GM12878 (cell line): ENCODE results near the gene CDYL. TPM values are rescaled to one million over a fixed set of nuclear protein-coding genes. Genes with fewer than 3 reads are reported as not detected.

ENCODE experiments used
- ATAC-seq: fragments of 200-7000 bp; cut with Tn5 transposase; 3 replicates; pipeline ENCODE4 v1.9.1; 2020; ENCODE audit warnings: mild to moderate bottlenecking, moderate library complexity
- BruUV-seq: library from RNA; stranded (reverse); fragments of 400-500 nt; replicated peaks from 2 replicates; lab custom pipeline; 2021; lab: Mats Ljungman, UMichigan
- CTCF ChIA-PET: fragments of 300-600 bp; sonication (Branson Sonifier 250); formaldehyde crosslinking; extraction: SDS; loops from one replicate; lab custom pipeline; 2021; ENCODE audit warnings: inconsistent platforms; lab: Yijun Ruan, JAX
- POLR2A ChIA-PET: fragments of 350-600 bp; formaldehyde crosslinking; extraction: SDS; loops from one replicate; lab custom pipeline; 2021; ENCODE audit warnings: inconsistent platforms; lab: Charles Lee
- RAD21 ChIA-PET: fragments of 300-600 bp; sonication (Branson Sonifier 250); formaldehyde crosslinking; loops from one replicate; lab custom pipeline; 2023; ENCODE audit warnings: antibody characterized with exemption; ENCODE audit not compliant: unreplicated experiment; lab: Charles Lee
- SMC1A ChIA-PET: fragments of 300-600 bp; sonication (Branson Sonifier 250); formaldehyde crosslinking; loops from one replicate; lab custom pipeline; 2023; ENCODE audit not compliant: unreplicated experiment, uncharacterized antibody; lab: Charles Lee
- DNase-seq: peaks from one replicate; pipeline ENCODE4 v3.0.0-alpha.2; 2011; ENCODE audit warnings: low read depth, low spot score
- FAIRE-seq: peaks from 3 replicates; lab custom pipeline; 2011; peaks lifted over from hg19 to GRCh38; lab: Jason Lieb, UNC
- H2AFZ ChIP-seq: 2 replicates; pipeline ENCODE4 v1.6.0; 2011; ENCODE audit warnings: low read depth, low read length, control low read depth; ENCODE audit not compliant: control insufficient read depth
- H3K27ac ChIP-seq: 2 replicates; pipeline ENCODE4 v1.5.1; 2011; ENCODE audit warnings: control low read depth; ENCODE audit not compliant: control insufficient read depth, insufficient read depth
- H3K27me3 ChIP-seq, 2 experiments: replicated peaks in 1 of 2; 2 replicates each; pipeline versions ENCODE4 v1.6.0 to v1.6.1; 2011; ENCODE audit warnings: low read length in 1 of 2; ENCODE audit not compliant: control insufficient read depth in 2 of 2, insufficient read depth in 2 of 2
- H3K36me3 ChIP-seq, 2 experiments: 2 replicates each; pipeline ENCODE4 v1.5.1; 2011; ENCODE audit warnings: low read length in 1 of 2; ENCODE audit not compliant: control insufficient read depth in 2 of 2, insufficient read depth in 2 of 2
- H3K4me1 ChIP-seq: 2 replicates; pipeline ENCODE4 v1.6.1; 2011; ENCODE audit warnings: mild to moderate bottlenecking, low read length, moderate library complexity, mixed read lengths; ENCODE audit not compliant: control insufficient read depth, insufficient read depth
- H3K4me2 ChIP-seq: 2 replicates; pipeline ENCODE4 v1.6.0; 2011; ENCODE audit warnings: control low read depth; ENCODE audit not compliant: control insufficient read depth, insufficient read depth
- H3K4me3 ChIP-seq: fragments of 200-600 bp; sonication (generic); 2 replicates; pipeline ENCODE4 v1.5.1; 2016
- H3K79me2 ChIP-seq: 2 replicates; pipeline ENCODE4 v1.6.0; 2011; ENCODE audit warnings: low read length; ENCODE audit not compliant: control insufficient read depth, insufficient read depth
- H3K9ac ChIP-seq: 2 replicates; pipeline ENCODE4 v1.8.0; 2011; ENCODE audit warnings: low read length, control low read depth, mixed read lengths; ENCODE audit not compliant: control insufficient read depth, insufficient read depth
- H3K9me3 ChIP-seq: replicated peaks from 3 replicates; pipeline ENCODE4 v1.5.1; 2011; ENCODE audit warnings: mild to moderate bottlenecking, low read length; ENCODE audit not compliant: control insufficient read depth, insufficient read depth
- H4K20me1 ChIP-seq: 2 replicates; pipeline ENCODE4 v1.6.0; 2011; ENCODE audit not compliant: control insufficient read depth, insufficient read depth
- CREM ChIP-seq: IDR thresholded peaks from 2 replicates; pipeline ENCODE4 v1.6.1; 2014; ENCODE audit warnings: antibody characterized with exemption, low read depth
- ETV6 ChIP-seq, 2 experiments: fragments of 450-650 bp in 1 of 2; IDR thresholded peaks in 1 of 2; conservative IDR thresholded peaks in 1 of 2; 2 replicates each; pipeline ENCODE4 v1.6.1; 2014; ENCODE audit warnings: antibody characterized with exemption in 1 of 2, borderline replicate concordance in 1 of 2, low read depth in 1 of 2, mild to moderate bottlenecking in 1 of 2, moderate library complexity in 1 of 2
- FOS ChIP-seq: IDR thresholded peaks from 3 replicates; pipeline ENCODE4 v1.6.1; 2011; ENCODE audit warnings: borderline replicate concordance; ENCODE audit not compliant: insufficient read length; ENCODE audit errors: extremely low read depth
- HDAC6 ChIP-seq: fragments of 200-600 bp; sonication (generic); IDR thresholded peaks from one replicate; pipeline ENCODE4 v1.8.0; 2017; ENCODE audit warnings: antibody characterized with exemption; ENCODE audit not compliant: unreplicated experiment
- MYC ChIP-seq: IDR thresholded peaks from 2 replicates; pipeline ENCODE4 v1.6.1; 2011; ENCODE audit warnings: mild to moderate bottlenecking, low read length, moderate library complexity, inconsistent platforms; ENCODE audit not compliant: insufficient read depth, insufficient replicate concordance, insufficient read length, severe bottlenecking
- PRDM15 ChIP-seq: fragments of 450-650 bp; formaldehyde crosslinking; IDR thresholded peaks from 2 replicates; pipeline ENCODE4 v1.4.0; 2020; ENCODE audit warnings: mild to moderate bottlenecking, moderate library complexity
- RAD21 ChIP-seq: IDR thresholded peaks from 2 replicates; pipeline ENCODE4 v1.6.1; 2011; ENCODE audit warnings: mild to moderate bottlenecking, low read depth, low read length, moderate library complexity; ENCODE audit not compliant: insufficient read depth
- SMAD1 ChIP-seq: fragments of 450-650 bp; IDR thresholded peaks from 2 replicates; pipeline ENCODE4 v1.6.1; 2018; ENCODE audit warnings: mild to moderate bottlenecking, low read depth; ENCODE audit not compliant: partially characterized antibody
- SREBF2 ChIP-seq: IDR thresholded peaks from 2 replicates; pipeline ENCODE4 v1.6.1; 2012; ENCODE audit warnings: mild to moderate bottlenecking, low read length
- ZNF687 ChIP-seq: fragments of 450-650 bp; IDR thresholded peaks from 2 replicates; pipeline ENCODE4 v1.6.1; 2017; ENCODE audit warnings: mild to moderate bottlenecking, moderate library complexity
- WGBS: methylation state at CpG from one replicate; pipeline ENCODE4 v1.1.6; 2016; ENCODE audit warnings: low lambda C conversion rate; ENCODE audit not compliant: insufficient replicate concordance, insufficient coverage; ENCODE audit errors: missing lambda C conversion rate; 5-methylcytosine and 5-hydroxymethylcytosine counted together
- in situ Hi-C: fragments of 300-500 bp; cut with MboI; formaldehyde crosslinking; loops from 9 replicates; pipeline ENCODE4 v1.14.3; 2018; ENCODE audit warnings: mixed read lengths
- intact Hi-C: fragments of 100-400 bp; cut with micrococcal nuclease; formaldehyde crosslinking; loops from one replicate; pipeline ENCODE4 v1.14.2; 2022; ENCODE audit not compliant: unreplicated experiment
- polyA plus RNA-seq, 11 experiments: library from polyadenylated mRNA; depleted of rRNA in 4 of 11; unstranded in 6 of 11; stranded (reverse) in 5 of 11; fragments of >200 nt; fragmentation: Nextera tagmentation in 4 of 11; fragmentation: Illumina TruSeq in 1 of 11; extraction: Ambion mirVana in 4 of 11; extraction: Trizol in 1 of 11; gene quantifications; 1 replicate in 1 of 11; 2 replicates in 10 of 11; pipeline versions ENCODE4 v1.2.1 to v1.2.3, GENCODE V29; 2011 to 2016; ENCODE audit warnings: inconsistent platforms in 2 of 11, missing spikeins in 2 of 11, low read depth in 1 of 11
- total RNA-seq, 4 experiments: library from RNA; depleted of rRNA in 3 of 4; stranded (reverse); fragments of >200 nt in 3 of 4; fragmentation: Illumina TruSeq in 1 of 4; extraction: Trizol in 1 of 4; gene quantifications; 2 replicates each; pipeline versions ENCODE4 v1.2.1 to v1.2.3, GENCODE V29; 2013 to 2021
- TF ChIP-seq, protein P1 (sequence below): fragments of 450-650 bp; IDR thresholded peaks from 2 replicates; pipeline ENCODE4 v1.6.1; 2017; ENCODE audit warnings: mild to moderate bottlenecking, moderate library complexity

The CDYL gene
- total and polyA plus RNA-seq, 10 of the 15 experiments (the other 5 are each of a cell fraction or from before 2014, with no cell fraction given): 9.3 to 61.2 (median 28.5) TPM

- in situ Hi-C loops (no loop called here), intact Hi-C loops (no loop called here)
- Histone ChIP-seq H2AFZ (no peak overlapping the region), H3K9ac (no peak overlapping the region), H3K9me3 (no peaks in the 10 kb centered on the region), H3K4me1 (no peaks in the 10 kb centered on the region), H3K4me2 (no peak overlapping the region), H4K20me1 (no peaks in the 10 kb centered on the region), H3K27me3 (peaks cover 0 to 2% of the 10 kb centered on the region in 2 experiments; a peak in 1 of 4 replicates), H3K36me3 (no peaks in the 10 kb centered on the region), H3K4me3 (no peak overlapping the region), H3K27ac (no peak overlapping the region), H3K79me2 (no peaks in the 10 kb centered on the region)
- no peak for FAIRE-seq
- CTCF ChIA-PET: no interaction called here
- POLR2A ChIA-PET: no interaction called here
- 34% methylated on average over 9 of the region's 9 CpGs for WGBS
- ATAC-seq: no peak
- no peak for DNase-seq
- SMC1A ChIA-PET: no interaction called here
- RAD21 ChIA-PET: no interaction called here
- BruUV-seq: no TSS peak
- TF ChIP-seq SMAD1: no peak
- no peak for TF ChIP-seq RAD21
- TF ChIP-seq CREM: no peak
- TF ChIP-seq, protein P1, sequence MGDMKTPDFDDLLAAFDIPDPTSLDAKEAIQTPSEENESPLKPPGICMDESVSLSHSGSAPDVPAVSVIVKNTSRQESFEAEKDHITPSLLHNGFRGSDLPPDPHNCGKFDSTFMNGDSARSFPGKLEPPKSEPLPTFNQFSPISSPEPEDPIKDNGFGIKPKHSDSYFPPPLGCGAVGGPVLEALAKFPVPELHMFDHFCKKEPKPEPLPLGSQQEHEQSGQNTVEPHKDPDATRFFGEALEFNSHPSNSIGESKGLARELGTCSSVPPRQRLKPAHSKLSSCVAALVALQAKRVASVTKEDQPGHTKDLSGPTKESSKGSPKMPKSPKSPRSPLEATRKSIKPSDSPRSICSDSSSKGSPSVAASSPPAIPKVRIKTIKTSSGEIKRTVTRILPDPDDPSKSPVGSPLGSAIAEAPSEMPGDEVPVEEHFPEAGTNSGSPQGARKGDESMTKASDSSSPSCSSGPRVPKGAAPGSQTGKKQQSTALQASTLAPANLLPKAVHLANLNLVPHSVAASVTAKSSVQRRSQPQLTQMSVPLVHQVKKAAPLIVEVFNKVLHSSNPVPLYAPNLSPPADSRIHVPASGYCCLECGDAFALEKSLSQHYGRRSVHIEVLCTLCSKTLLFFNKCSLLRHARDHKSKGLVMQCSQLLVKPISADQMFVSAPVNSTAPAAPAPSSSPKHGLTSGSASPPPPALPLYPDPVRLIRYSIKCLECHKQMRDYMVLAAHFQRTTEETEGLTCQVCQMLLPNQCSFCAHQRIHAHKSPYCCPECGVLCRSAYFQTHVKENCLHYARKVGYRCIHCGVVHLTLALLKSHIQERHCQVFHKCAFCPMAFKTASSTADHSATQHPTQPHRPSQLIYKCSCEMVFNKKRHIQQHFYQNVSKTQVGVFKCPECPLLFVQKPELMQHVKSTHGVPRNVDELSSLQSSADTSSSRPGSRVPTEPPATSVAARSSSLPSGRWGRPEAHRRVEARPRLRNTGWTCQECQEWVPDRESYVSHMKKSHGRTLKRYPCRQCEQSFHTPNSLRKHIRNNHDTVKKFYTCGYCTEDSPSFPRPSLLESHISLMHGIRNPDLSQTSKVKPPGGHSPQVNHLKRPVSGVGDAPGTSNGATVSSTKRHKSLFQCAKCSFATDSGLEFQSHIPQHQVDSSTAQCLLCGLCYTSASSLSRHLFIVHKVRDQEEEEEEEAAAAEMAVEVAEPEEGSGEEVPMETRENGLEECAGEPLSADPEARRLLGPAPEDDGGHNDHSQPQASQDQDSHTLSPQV: no peak
- no peak for TF ChIP-seq HDAC6
- no peak for TF ChIP-seq PRDM15 (CRISPR knock-in tag)
- no peak for TF ChIP-seq ETV6 (conservative IDR thresholded peaks at IDR 0.05 in 1 of 2, IDR thresholded peaks at IDR 0.05 in 1 of 2; ENCODE audit: borderline replicate concordance in 1 of 2, low read depth in 1 of 2)
- no peak for TF ChIP-seq SREBF2
- TF ChIP-seq FOS: no peak
- TF ChIP-seq ZNF687: no peak
- no peak for TF ChIP-seq MYC
These were observed 194.7 kb downstream of the CDYL start for GRCh38 chr6:4970739-4971395.
